ENCODE results near the gene PNKD. TPM values are rescaled to one million over a fixed set of nuclear protein-coding genes. Genes with fewer than 3 reads are reported as not detected.

The PNKD gene
- total RNA-seq, 4 donors from 2014 or later = 33.4 to 66.4 (median 49.4) TPM

DNA sequence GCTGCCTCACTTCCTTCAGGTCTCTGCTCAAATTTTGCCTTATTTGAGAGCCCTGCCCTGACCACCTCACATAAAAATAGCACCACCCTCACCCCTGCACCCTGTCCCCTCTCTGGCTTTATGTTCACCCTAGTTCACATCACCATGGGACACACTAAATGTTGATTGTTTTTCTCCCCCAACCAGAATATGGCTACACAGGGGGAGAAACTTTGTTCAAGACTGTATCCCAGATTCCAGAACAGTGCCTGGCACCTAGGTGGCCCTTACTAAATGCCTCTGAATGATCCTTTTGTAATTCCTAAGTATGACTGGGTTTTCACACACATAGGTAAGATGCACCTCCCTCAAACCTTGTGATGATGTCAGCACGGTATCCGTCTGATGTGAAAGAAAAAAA, 58.0 kb downstream of the PNKD start:
- Histone ChIP-seq H3K9me3 (no peaks in the 10 kb centered on the region), H3K27ac (no peak overlapping the region), H3K27me3 (no peaks in the 10 kb centered on the region), H3K4me3 (no peak overlapping the region), H3K36me3 (no peaks in the 10 kb centered on the region), H3K4me1 (peaks cover 14% of the 10 kb centered on the region)
- TF ChIP-seq, protein P1, sequence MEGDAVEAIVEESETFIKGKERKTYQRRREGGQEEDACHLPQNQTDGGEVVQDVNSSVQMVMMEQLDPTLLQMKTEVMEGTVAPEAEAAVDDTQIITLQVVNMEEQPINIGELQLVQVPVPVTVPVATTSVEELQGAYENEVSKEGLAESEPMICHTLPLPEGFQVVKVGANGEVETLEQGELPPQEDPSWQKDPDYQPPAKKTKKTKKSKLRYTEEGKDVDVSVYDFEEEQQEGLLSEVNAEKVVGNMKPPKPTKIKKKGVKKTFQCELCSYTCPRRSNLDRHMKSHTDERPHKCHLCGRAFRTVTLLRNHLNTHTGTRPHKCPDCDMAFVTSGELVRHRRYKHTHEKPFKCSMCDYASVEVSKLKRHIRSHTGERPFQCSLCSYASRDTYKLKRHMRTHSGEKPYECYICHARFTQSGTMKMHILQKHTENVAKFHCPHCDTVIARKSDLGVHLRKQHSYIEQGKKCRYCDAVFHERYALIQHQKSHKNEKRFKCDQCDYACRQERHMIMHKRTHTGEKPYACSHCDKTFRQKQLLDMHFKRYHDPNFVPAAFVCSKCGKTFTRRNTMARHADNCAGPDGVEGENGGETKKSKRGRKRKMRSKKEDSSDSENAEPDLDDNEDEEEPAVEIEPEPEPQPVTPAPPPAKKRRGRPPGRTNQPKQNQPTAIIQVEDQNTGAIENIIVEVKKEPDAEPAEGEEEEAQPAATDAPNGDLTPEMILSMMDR (IDR thresholded peaks at IDR 0.05) = no peak
- TF ChIP-seq POLR2AphosphoS5 (IDR thresholded peaks at IDR 0.05) = no peak
- TF ChIP-seq EP300 (IDR thresholded peaks at IDR 0.05) = no peak
- TF ChIP-seq POLR2A (IDR thresholded peaks at IDR 0.05) = no peak
- WGBS = 95% methylated on average over 2 of the region's 2 CpGs
- no peak for DNase-seq (ENCODE audit: low spot score in 2 of 2)

DNA sequence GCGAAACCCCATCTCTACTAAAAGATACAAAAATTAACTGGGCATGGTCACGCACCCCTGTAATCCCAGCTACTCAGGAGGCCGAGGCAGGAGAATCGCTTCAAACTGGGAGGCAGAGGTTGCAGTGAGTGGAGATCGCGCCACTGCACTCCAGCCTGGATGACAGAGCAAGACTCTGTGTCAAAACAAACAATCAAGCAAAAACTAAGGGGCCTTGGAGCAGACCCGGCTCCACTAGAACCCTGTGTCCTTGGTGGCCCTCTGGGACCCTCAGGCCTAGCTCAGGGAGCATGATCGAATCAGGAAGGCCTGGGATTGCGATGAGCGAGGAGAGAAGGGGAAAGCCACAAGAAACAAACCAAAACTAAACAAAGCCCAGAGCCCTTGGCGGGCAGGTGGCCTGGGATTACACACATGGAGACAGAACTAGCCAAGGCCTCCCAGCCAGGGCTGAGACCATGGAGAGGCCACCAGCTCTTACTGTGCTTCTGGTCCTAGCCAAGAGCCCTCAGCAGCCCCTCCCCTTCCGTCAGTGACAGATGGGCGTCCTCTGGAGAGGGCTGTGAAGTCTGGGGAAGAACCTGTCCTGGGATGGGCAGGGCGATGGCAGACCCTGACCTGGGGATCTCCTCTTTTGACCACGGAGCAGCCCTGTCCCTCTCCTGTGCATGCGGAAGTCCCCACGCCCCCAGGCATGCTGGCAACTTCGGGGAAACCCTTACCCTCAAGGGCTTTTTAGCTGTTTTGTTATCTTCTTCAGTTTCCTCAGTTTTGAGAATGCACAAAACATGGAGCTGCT, 58.9 kb downstream of the PNKD start:
- H3K27ac ChIP-seq = no peak overlapping the region

DNA sequence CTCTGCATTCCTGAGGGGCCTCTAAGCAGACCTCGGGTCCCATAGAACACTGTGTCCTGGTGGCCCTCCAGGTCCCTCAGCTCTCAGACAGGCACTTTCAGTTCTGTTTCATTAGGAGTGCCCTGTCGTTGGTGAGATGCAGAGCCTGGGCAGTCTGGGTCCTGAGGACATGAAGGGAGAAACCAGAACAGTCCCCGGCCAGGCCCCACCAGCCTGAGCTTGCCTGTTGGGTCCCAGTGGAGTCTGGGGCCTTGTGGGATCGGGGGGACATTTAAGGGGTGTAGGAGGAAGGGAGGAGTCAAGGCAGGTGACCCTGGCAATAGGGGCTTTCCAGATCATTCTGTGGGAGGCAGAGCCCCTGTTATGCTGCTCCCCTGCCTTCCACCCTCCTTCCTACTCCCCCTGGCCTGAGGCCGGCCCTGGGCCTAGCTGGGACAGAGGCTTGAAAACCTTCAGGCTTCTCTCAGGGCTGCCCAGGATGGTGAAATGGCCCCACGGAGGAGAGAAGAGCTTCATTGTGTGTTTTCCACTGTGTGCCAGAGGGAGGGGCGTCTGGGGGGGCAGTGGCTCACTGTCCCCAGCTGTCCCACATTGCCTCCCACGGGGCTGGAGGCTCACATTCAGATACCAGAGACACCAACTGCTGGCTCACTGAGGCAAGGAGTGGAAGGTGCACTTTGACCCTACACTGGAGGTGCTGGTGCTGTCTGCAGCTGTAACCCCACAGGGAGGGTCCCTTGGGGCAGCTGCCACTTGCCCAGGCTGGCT, 59.7 kb downstream of the PNKD start:
- WGBS = 72% methylated on average over 5 of the region's 8 CpGs
- no peak for DNase-seq (ENCODE audit: low spot score in 2 of 2)
- H3K36me3 ChIP-seq = no peaks in the 10 kb centered on the region
- no peak overlapping the region for H3K27ac ChIP-seq
- no peaks in the 10 kb centered on the region for H3K4me1 ChIP-seq
- H3K4me3 ChIP-seq = no peak overlapping the region
- TF ChIP-seq POLR2A (IDR thresholded peaks at IDR 0.05) (no peak), POLR2AphosphoS5 (IDR thresholded peaks at IDR 0.05) (no peak), EP300 (IDR thresholded peaks at IDR 0.05) (no peak)
- TF ChIP-seq, protein P1 (IDR thresholded peaks at IDR 0.05) = no peak
- no peaks in the 10 kb centered on the region for H3K27me3 ChIP-seq
- H3K9me3 ChIP-seq = no peaks in the 10 kb centered on the region

More for the DNA sequence above, 58.9 kb downstream of the PNKD start:
- Histone ChIP-seq H3K4me1 (peaks cover 5% of the 10 kb centered on the region), H3K9me3 (no peaks in the 10 kb centered on the region), H3K36me3 (no peaks in the 10 kb centered on the region), H3K4me3 (no peak overlapping the region), H3K27me3 (no peaks in the 10 kb centered on the region)
- DNase-seq (ENCODE audit: low spot score in 2 of 2) = no peak
- TF ChIP-seq POLR2A (IDR thresholded peaks at IDR 0.05) = no peak
- no peak for TF ChIP-seq POLR2AphosphoS5 (IDR thresholded peaks at IDR 0.05)
- no peak for TF ChIP-seq EP300 (IDR thresholded peaks at IDR 0.05)
- TF ChIP-seq, protein P1 (IDR thresholded peaks at IDR 0.05) = no peak
- 86% methylated on average over 17 of the region's 18 CpGs for WGBS

DNA sequence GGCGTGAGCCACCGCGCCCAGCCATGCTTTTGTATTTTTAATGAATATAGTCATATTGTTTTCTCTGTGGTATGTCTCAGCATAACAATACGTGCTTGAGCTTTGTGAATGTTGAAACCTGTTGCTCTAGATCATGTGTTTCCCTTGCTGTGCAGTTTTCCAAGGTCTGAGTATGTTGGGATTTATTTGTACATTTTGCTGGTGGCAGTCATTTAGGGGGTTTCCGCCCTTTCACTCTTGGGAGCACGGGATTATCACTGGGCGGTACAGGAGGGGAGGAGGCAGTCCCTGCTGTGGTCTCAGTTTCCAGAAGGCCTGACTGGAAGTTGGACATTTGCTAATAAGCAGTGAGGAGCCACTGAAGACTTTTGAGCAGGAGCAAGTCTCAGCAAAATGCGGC, 61.4 kb downstream of the PNKD start:
- no peak for DNase-seq (ENCODE audit: low spot score in 2 of 2)
- TF ChIP-seq POLR2A (IDR thresholded peaks at IDR 0.05) (no peak), EP300 (IDR thresholded peaks at IDR 0.05) (no peak), POLR2AphosphoS5 (IDR thresholded peaks at IDR 0.05) (no peak)
- TF ChIP-seq, protein P1 (IDR thresholded peaks at IDR 0.05) = no peak
- WGBS = 79% methylated on average over 8 of the region's 8 CpGs
- H3K9me3 ChIP-seq = no peaks in the 10 kb centered on the region
- no peaks in the 10 kb centered on the region for H3K4me1 ChIP-seq
- no peaks in the 10 kb centered on the region for H3K27me3 ChIP-seq
- H3K36me3 ChIP-seq = no peaks in the 10 kb centered on the region
- H3K27ac ChIP-seq = no peak overlapping the region
- H3K4me3 ChIP-seq = no peak overlapping the region

DNA sequence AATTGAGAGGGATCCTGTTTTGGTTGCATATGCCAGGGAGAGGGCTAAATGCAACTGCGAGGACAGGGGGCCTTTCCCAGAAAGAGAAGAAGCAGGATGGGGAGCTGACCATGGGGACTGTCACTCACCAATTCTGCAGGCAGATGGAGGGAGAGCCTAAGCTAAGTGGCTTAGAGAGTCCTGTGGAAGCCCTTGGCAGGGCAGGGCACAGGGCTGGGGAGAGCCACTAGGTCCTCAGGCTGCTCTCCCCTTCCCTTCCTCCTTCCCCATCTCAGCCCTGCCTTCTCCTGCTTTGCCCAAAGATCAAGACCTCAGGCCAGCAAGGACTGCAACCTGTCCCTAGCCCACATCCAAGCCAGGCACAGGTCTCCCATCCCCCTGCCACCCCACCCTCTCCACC, 62.0 kb downstream of the PNKD start:
- 100% methylated on average over 1 of the region's 1 CpG for WGBS
- no peaks in the 10 kb centered on the region for H3K4me1 ChIP-seq
- TF ChIP-seq EP300 (IDR thresholded peaks at IDR 0.05) = no peak

More for the DNA sequence above, 62.0 kb downstream of the PNKD start:
- Histone ChIP-seq H3K9me3 (no peaks in the 10 kb centered on the region), H3K27ac (peak overlapping the region; percentile 60), H3K36me3 (no peaks in the 10 kb centered on the region), H3K4me3 (no peak overlapping the region), H3K27me3 (no peaks in the 10 kb centered on the region)
- DNase-seq (ENCODE audit: low spot score in 2 of 2) = no peak

Measured in suprapubic skin (tissue), 4 donors.